CD4-positive, CD25-positive, alpha-beta regulatory T cell (primary cell): ENCODE results near the gene SUMO4. TPM values are rescaled to one million over a fixed set of nuclear protein-coding genes. Genes with fewer than 3 reads are reported as not detected.

ENCODE experiments used
- ATAC-seq, 2 donors: fragments of 150-1000 bp; cut with Tn5 transposase; one replicate each; pipeline ENCODE4 v1.10.0; 2021; ENCODE audit warnings: low read depth in 2 of 2, moderate number of reproducible peaks in 2 of 2, moderate library complexity in 1 of 2
- DNase-seq, 3 donors: peaks; one replicate each; pipeline versions ENCODE4 v3.0.0 to v3.0.0-alpha.2; 2012 to 2022; ENCODE audit warnings: mixed read lengths in 1 of 3
- H3K27ac ChIP-seq: one replicate; pipeline ENCODE4 v1.7.0; 2013; ENCODE audit warnings: mild to moderate bottlenecking, low read length; ENCODE audit not compliant: insufficient read depth, poor library complexity, severe bottlenecking
- H3K27me3 ChIP-seq: one replicate; pipeline ENCODE4 v1.7.0; 2013; ENCODE audit warnings: low read length; ENCODE audit not compliant: control insufficient read depth, insufficient read depth
- H3K36me3 ChIP-seq: one replicate; pipeline ENCODE4 v1.7.0; 2013; ENCODE audit warnings: mild to moderate bottlenecking, low read length, moderate library complexity; ENCODE audit not compliant: control insufficient read depth, insufficient read depth
- H3K4me1 ChIP-seq: 2 replicates; pipeline ENCODE4 v1.7.0; 2013; ENCODE audit warnings: mild to moderate bottlenecking, low read length; ENCODE audit not compliant: insufficient read depth, control insufficient read depth, poor library complexity, severe bottlenecking
- H3K4me3 ChIP-seq: one replicate; pipeline ENCODE4 v1.7.0; 2013; ENCODE audit warnings: low read depth, mild to moderate bottlenecking, low read length, moderate library complexity
- H3K9me3 ChIP-seq, 2 experiments: 1 replicate in 1 of 2; 2 replicates in 1 of 2; pipeline ENCODE4 v1.7.0; 2013; ENCODE audit warnings: low read length in 2 of 2, mild to moderate bottlenecking in 1 of 2, moderate library complexity in 1 of 2; ENCODE audit not compliant: control insufficient read depth in 2 of 2
- H3K27ac Mint-ChIP-seq, 3 donors: one replicate each; pipeline ENCODE4 v1.8.0; 2020 to 2022; ENCODE audit warnings: mild to moderate bottlenecking in 3 of 3, mixed read lengths in 3 of 3, moderate library complexity in 2 of 3
- H3K27me3 Mint-ChIP-seq: one replicate; pipeline ENCODE4 v1.8.0; 2022; ENCODE audit warnings: mild to moderate bottlenecking, mixed read lengths
- H3K36me3 Mint-ChIP-seq: one replicate; pipeline ENCODE4 v1.8.0; 2020; ENCODE audit warnings: mixed read lengths
- H3K4me1 Mint-ChIP-seq, 4 donors: one replicate each; pipeline ENCODE4 v1.8.0; 2020 to 2022; ENCODE audit warnings: mixed read lengths in 4 of 4, mild to moderate bottlenecking in 1 of 4
- H3K4me3 Mint-ChIP-seq, 4 donors: one replicate each; pipeline ENCODE4 v1.8.0; 2020 to 2022; ENCODE audit warnings: mild to moderate bottlenecking in 4 of 4, mixed read lengths in 4 of 4, moderate library complexity in 3 of 4
- H3K9me3 Mint-ChIP-seq, 7 donors: one replicate each; pipeline ENCODE4 v1.8.0; 2020 to 2022; ENCODE audit warnings: mixed read lengths in 7 of 7, mild to moderate bottlenecking in 3 of 7, moderate library complexity in 2 of 7
- polyA plus RNA-seq, 4 donors: library from polyadenylated mRNA; unstranded; fragments of 300-500 nt; fragmentation: Illumina TruSeq; gene quantifications; one replicate each; pipeline ENCODE4 v1.2.3, GENCODE V29; 2021
- total RNA-seq: library from RNA; stranded (reverse); gene quantifications from one replicate; pipeline ENCODE4 v1.2.3, GENCODE V29; 2022

SUMO4 gene
- total and polyA plus RNA-seq, 5 donors from 2014 or later = 0.38 to 9.0 (median 1.2) TPM

GRCh38 chr6:149422581-149422980 lies 22.5 kb downstream of the SUMO4 start:
- Histone ChIP-seq H3K36me3 (no peaks in the 10 kb centered on the region), H3K4me1 (no peaks in the 10 kb centered on the region)
- H3K27ac Mint-ChIP-seq = peak overlapping the region in 1 of 3 donors; percentile 56

GRCh38 chr6:149423964-149424440 lies 23.9 kb downstream of the SUMO4 start:
- no peaks in the 10 kb centered on the region for H3K9me3 ChIP-seq
- no peaks in the 10 kb centered on the region for H3K36me3 Mint-ChIP-seq
- H3K27me3 Mint-ChIP-seq = no peaks in the 10 kb centered on the region
- ATAC-seq = no peak
- H3K4me1 Mint-ChIP-seq = peaks cover 4 to 26% (median 7%) of the 10 kb centered on the region in 4 donors
- no peak overlapping the region for H3K27ac ChIP-seq
- H3K4me3 ChIP-seq = no peak overlapping the region
- no peak for DNase-seq
- peak overlapping the region in 1 of 3 donors; percentile 60 for H3K27ac Mint-ChIP-seq
- no peaks in the 10 kb centered on the region for H3K27me3 ChIP-seq
- H3K4me1 ChIP-seq = no peaks in the 10 kb centered on the region
- H3K4me3 Mint-ChIP-seq = no peak overlapping the region
- H3K36me3 ChIP-seq = no peaks in the 10 kb centered on the region
- H3K9me3 Mint-ChIP-seq = no peaks in the 10 kb centered on the region

More at GRCh38 chr6:149422581-149422980, 22.5 kb downstream of the SUMO4 start:
- H3K4me3 ChIP-seq = no peak overlapping the region
- Mint-ChIP-seq H3K4me3 (no peak overlapping the region), H3K36me3 (no peaks in the 10 kb centered on the region), H3K9me3 (no peaks in the 10 kb centered on the region), H3K4me1 (peaks cover 8 to 30% (median 11%) of the 10 kb centered on the region in 4 donors), H3K27me3 (no peaks in the 10 kb centered on the region)
- DNase-seq (no peak), ATAC-seq (no peak)
- H3K27me3 ChIP-seq = no peaks in the 10 kb centered on the region
- no peak overlapping the region for H3K27ac ChIP-seq
- no peaks in the 10 kb centered on the region for H3K9me3 ChIP-seq

- no peak for ATAC-seq
- H3K4me1 ChIP-seq = no peaks in the 10 kb centered on the region
- H3K27ac ChIP-seq = no peak overlapping the region
- Mint-ChIP-seq H3K27ac (peak overlapping the region in 1 of 3 donors; percentile 72), H3K27me3 (no peaks in the 10 kb centered on the region), H3K4me3 (no peak overlapping the region), H3K9me3 (no peaks in the 10 kb centered on the region), H3K4me1 (peaks cover 4 to 17% (median 7%) of the 10 kb centered on the region in 4 donors), H3K36me3 (no peaks in the 10 kb centered on the region)
- no peak overlapping the region for H3K4me3 ChIP-seq
- H3K9me3 ChIP-seq = no peaks in the 10 kb centered on the region
- H3K36me3 ChIP-seq = no peaks in the 10 kb centered on the region
- no peaks in the 10 kb centered on the region for H3K27me3 ChIP-seq
- DNase-seq = no peak
These were observed 25.2 kb downstream of the SUMO4 start for GRCh38 chr6:149425224-149425623.

- no peak for ATAC-seq
- peaks cover 0 to 12% (median 5%) of the 10 kb centered on the region in 4 donors for H3K4me1 Mint-ChIP-seq
- H3K27me3 ChIP-seq = no peaks in the 10 kb centered on the region
These were observed 25.7 kb downstream of the SUMO4 start for GRCh38 chr6:149425754-149426153.

GRCh38 chr6:149428606-149429005 lies 28.5 kb downstream of the SUMO4 start:
- peaks cover 7% of the 10 kb centered on the region for H3K4me1 ChIP-seq
- DNase-seq = no peak
- no peak for ATAC-seq
- H3K27me3 ChIP-seq = no peaks in the 10 kb centered on the region
- no peaks in the 10 kb centered on the region for H3K9me3 ChIP-seq
- no peak overlapping the region for H3K4me3 Mint-ChIP-seq
- no peaks in the 10 kb centered on the region for H3K36me3 ChIP-seq
- H3K27me3 Mint-ChIP-seq = no peaks in the 10 kb centered on the region
- H3K27ac Mint-ChIP-seq = peak overlapping the region in 2 of 3 donors; percentile 15 to 61
- H3K27ac ChIP-seq = no peak overlapping the region
- peaks cover 0 to 11% (median 6%) of the 10 kb centered on the region in 4 donors for H3K4me1 Mint-ChIP-seq
- H3K9me3 Mint-ChIP-seq = no peaks in the 10 kb centered on the region
- no peak overlapping the region for H3K4me3 ChIP-seq
- no peaks in the 10 kb centered on the region for H3K36me3 Mint-ChIP-seq

More at GRCh38 chr6:149425754-149426153, 25.7 kb downstream of the SUMO4 start:
- H3K4me3 Mint-ChIP-seq = no peak overlapping the region
- H3K36me3 Mint-ChIP-seq = no peaks in the 10 kb centered on the region
- DNase-seq = no peak
- Histone ChIP-seq H3K36me3 (no peaks in the 10 kb centered on the region), H3K9me3 (no peaks in the 10 kb centered on the region), H3K4me1 (no peaks in the 10 kb centered on the region), H3K4me3 (no peak overlapping the region), H3K27ac (no peak overlapping the region)
- H3K27me3 Mint-ChIP-seq = no peaks in the 10 kb centered on the region
- no peak overlapping the region for H3K27ac Mint-ChIP-seq
- no peaks in the 10 kb centered on the region for H3K9me3 Mint-ChIP-seq

GRCh38 chr6:149429427-149430360 lies 29.6 kb downstream of the SUMO4 start:
- no peak overlapping the region for H3K27ac ChIP-seq
- DNase-seq (no peak), ATAC-seq (no peak)
- H3K4me3 ChIP-seq = no peak overlapping the region
- Mint-ChIP-seq H3K27me3 (no peaks in the 10 kb centered on the region), H3K4me3 (no peak overlapping the region), H3K27ac (peak overlapping the region in 1 of 3 donors; percentile 69), H3K36me3 (no peaks in the 10 kb centered on the region), H3K4me1 (peaks cover 0 to 11% (median 6%) of the 10 kb centered on the region in 4 donors), H3K9me3 (no peaks in the 10 kb centered on the region)
- peaks cover 7% of the 10 kb centered on the region for H3K4me1 ChIP-seq
- no peaks in the 10 kb centered on the region for H3K9me3 ChIP-seq
- no peaks in the 10 kb centered on the region for H3K27me3 ChIP-seq
- H3K36me3 ChIP-seq = no peaks in the 10 kb centered on the region

GRCh38 chr6:149431905-149432775 lies 32.1 kb downstream of the SUMO4 start:
- no peak overlapping the region for H3K27ac ChIP-seq
- H3K9me3 ChIP-seq = no peaks in the 10 kb centered on the region
- Mint-ChIP-seq H3K36me3 (no peaks in the 10 kb centered on the region), H3K27ac (peak overlapping the region; percentile 52 to 94 (median 76)), H3K9me3 (no peaks in the 10 kb centered on the region), H3K27me3 (no peaks in the 10 kb centered on the region), H3K4me1 (peaks cover 2 to 11% (median 7%) of the 10 kb centered on the region in 4 donors), H3K4me3 (peak overlapping the region in 2 of 4 donors; percentile 78 to 84)
- no peaks in the 10 kb centered on the region for H3K27me3 ChIP-seq
- peak overlapping the region; percentile 68 for H3K4me3 ChIP-seq
- H3K4me1 ChIP-seq = peaks cover 7% of the 10 kb centered on the region
- DNase-seq (peak; percentile 80 to 89 (median 81)), ATAC-seq (peak; percentile 81 to 82)
- no peaks in the 10 kb centered on the region for H3K36me3 ChIP-seq
